SH-SY5Y (cell line): ENCODE data around the gene ADGRG6.

Experiments
- GATA2 ChIP-seq: IDR thresholded peaks from 2 replicates; pipeline ENCODE4 v1.6.1; 2011; ENCODE audit warnings: mild to moderate bottlenecking, low read depth, low read length
- GATA3 ChIP-seq: IDR thresholded peaks from 2 replicates; pipeline ENCODE4 v1.6.1; 2011; ENCODE audit warnings: low read depth, mild to moderate bottlenecking, low read length, moderate library complexity

DNA sequence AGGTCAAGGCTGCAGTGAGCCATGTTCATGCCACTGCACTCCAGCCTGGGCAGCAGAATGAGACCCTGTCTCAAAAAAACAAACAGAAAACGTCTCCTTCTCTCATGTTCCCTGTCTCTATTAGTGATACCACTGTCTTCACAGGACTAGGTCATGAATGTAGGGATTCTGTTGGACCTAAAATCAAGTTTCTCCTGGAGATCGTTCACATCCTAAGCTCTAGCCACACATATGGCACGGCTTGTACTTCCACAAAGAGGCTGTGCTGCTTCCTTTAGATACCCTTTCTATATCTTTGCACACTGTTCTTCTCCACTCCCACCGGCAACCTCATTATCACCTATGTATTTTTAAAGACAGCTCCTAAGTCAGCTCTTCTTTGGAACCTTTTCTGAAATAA, 96.5 kb downstream of the ADGRG6 start:
- TF ChIP-seq GATA2 (no peak), GATA3 (no peak)
